Measurements from ENCODE around the gene GDPD5.
A peak's percentile ranks its signal among the peaks of the same experiment; 100 is the strongest.

Gene GDPD5

GRCh38 chr11:75500742-75501141, 25.0 kb downstream of the GDPD5 start:
- no peak overlapping the region for H3K4me3 ChIP-seq (ENCODE audit: low read length)
- DNase-seq (ENCODE audit: low read depth, low spot score) = no peak

GRCh38 chr11:75499423-75500190, 26.1 kb downstream of the GDPD5 start:
- H3K4me3 ChIP-seq (ENCODE audit: low read length) = no peak overlapping the region
- DNase-seq (ENCODE audit: low read depth, low spot score) = no peak

- no peak for DNase-seq (ENCODE audit: low read depth, low spot score)
- no peak overlapping the region for H3K4me3 ChIP-seq (ENCODE audit: low read length)
Measured at GRCh38 chr11:75498556-75499255, 27.0 kb downstream of the GDPD5 start.

GRCh38 chr11:75497788-75498409, 27.8 kb downstream of the GDPD5 start:
- no peak for DNase-seq (ENCODE audit: low read depth, low spot score)
- H3K4me3 ChIP-seq (ENCODE audit: low read length) = no peak overlapping the region

- H3K4me3 ChIP-seq (ENCODE audit: low read length) = no peak overlapping the region
- DNase-seq (ENCODE audit: low read depth, low spot score) = no peak
Measured at GRCh38 chr11:75496305-75496752, 29.4 kb downstream of the GDPD5 start.

- DNase-seq (ENCODE audit: low read depth, low spot score) = no peak
- H3K4me3 ChIP-seq (ENCODE audit: low read length) = no peak overlapping the region
Measured at GRCh38 chr11:75495749-75496304, 29.9 kb downstream of the GDPD5 start.

GRCh38 chr11:75493626-75494025, 32.1 kb downstream of the GDPD5 start:
- no peak for DNase-seq (ENCODE audit: low read depth, low spot score)

GRCh38 chr11:75492181-75492820, 33.4 kb downstream of the GDPD5 start:
- peak; percentile 50 for DNase-seq (ENCODE audit: low read depth, low spot score)
- no peak overlapping the region for H3K4me3 ChIP-seq (ENCODE audit: low read length)

More at GRCh38 chr11:75493626-75494025, 32.1 kb downstream of the GDPD5 start:
- no peak overlapping the region for H3K4me3 ChIP-seq (ENCODE audit: low read length)

- no peak overlapping the region for H3K4me3 ChIP-seq (ENCODE audit: low read length)
- DNase-seq (ENCODE audit: low read depth, low spot score) = no peak
Measured at GRCh38 chr11:75491465-75491864, 34.3 kb downstream of the GDPD5 start.

- DNase-seq (ENCODE audit: low read depth, low spot score) = no peak
- no peak overlapping the region for H3K4me3 ChIP-seq (ENCODE audit: low read length)
Measured at GRCh38 chr11:75490221-75491181, 35.2 kb downstream of the GDPD5 start.

- no peak for DNase-seq (ENCODE audit: low read depth, low spot score)
- no peak overlapping the region for H3K4me3 ChIP-seq (ENCODE audit: low read length)
Measured at GRCh38 chr11:75487365-75487764, 38.4 kb downstream of the GDPD5 start.

- no peak for DNase-seq (ENCODE audit: low read depth, low spot score)
- H3K4me3 ChIP-seq (ENCODE audit: low read length) = no peak overlapping the region
Measured at GRCh38 chr11:75485742-75486141, 40.0 kb downstream of the GDPD5 start.

- H3K4me3 ChIP-seq (ENCODE audit: low read length) = no peak overlapping the region
- no peak for DNase-seq (ENCODE audit: low read depth, low spot score)
Measured at GRCh38 chr11:75482931-75483469, 42.7 kb downstream of the GDPD5 start.

- H3K4me3 ChIP-seq (ENCODE audit: low read length) = no peak overlapping the region
- no peak for DNase-seq (ENCODE audit: low read depth, low spot score)
Measured at GRCh38 chr11:75481922-75482606, 43.7 kb downstream of the GDPD5 start.

- H3K4me3 ChIP-seq (ENCODE audit: low read length) = no peak overlapping the region
- DNase-seq (ENCODE audit: low read depth, low spot score) = no peak
Measured at GRCh38 chr11:75481223-75481921, 44.4 kb downstream of the GDPD5 start.

GRCh38 chr11:75480185-75481175, 45.3 kb downstream of the GDPD5 start:
- DNase-seq (ENCODE audit: low read depth, low spot score) = no peak
- H3K4me3 ChIP-seq (ENCODE audit: low read length) = no peak overlapping the region

Measured in Jurkat, Clone E6-1 (cell line).